SJSA1 (cell line): Measurements from ENCODE around the gene PAK6. TPM values are rescaled to one million over a fixed set of nuclear protein-coding genes. Genes with fewer than 3 reads are reported as not detected.

ENCODE experiments used
- total RNA-seq: library from RNA; depleted of rRNA; stranded (reverse); fragments of >200 nt; shearing (Covaris generic); gene quantifications from 2 replicates; pipeline ENCODE4 v1.2.3, GENCODE V29; 2014; rRNA removed

Gene PAK6
- total RNA-seq, 1 experiment from 2014 or later = 0.05 TPM

Other genes starting within 250 kb of the PAK6 start
- 355 and 405 TPM in 2 replicates for gene SRP14, start 199.9 kb upstream of the PAK6 start, total RNA-seq
- 3.2 and 6.2 TPM in 2 replicates for gene BMF, start 130.2 kb upstream of the PAK6 start, total RNA-seq
- gene BUB1B, start 78.0 kb upstream of the PAK6 start, total RNA-seq = 74.1 and 91.0 TPM in 2 replicates
- 11.4 and 13.6 TPM in 2 replicates for gene ANKRD63, start 44.0 kb downstream of the PAK6 start, total RNA-seq
- gene PLCB2, start 68.9 kb downstream of the PAK6 start, total RNA-seq = 34.8 and 61.9 TPM in 2 replicates
- 89.8 and 101 TPM in 2 replicates for gene INAFM2, start 84.6 kb downstream of the PAK6 start, total RNA-seq
- gene CCDC9B, start 101.9 kb downstream of the PAK6 start, total RNA-seq = 29.5 and 39.0 TPM in 2 replicates
- not detected in 2 replicates for gene PHGR1, start 112.0 kb downstream of the PAK6 start, total RNA-seq
- 0.21 and 0.28 TPM in 2 replicates for gene DISP2, start 119.2 kb downstream of the PAK6 start, total RNA-seq
- gene KNSTRN, start 143.7 kb downstream of the PAK6 start, total RNA-seq = 63.7 and 96.6 TPM in 2 replicates
- gene IVD, start 166.7 kb downstream of the PAK6 start, total RNA-seq = 22.3 and 25.3 TPM in 2 replicates
- 8.4 and 11.4 TPM in 2 replicates for gene BAHD1, start 201.9 kb downstream of the PAK6 start, total RNA-seq
- 28.7 and 30.2 TPM in 2 replicates for gene CHST14, start 231.9 kb downstream of the PAK6 start, total RNA-seq